H1 (cell line): Measurements from ENCODE around the gene JUP. TPM values are rescaled to one million over a fixed set of nuclear protein-coding genes. Genes with fewer than 3 reads are reported as not detected.

Experiments used
- CTCF ChIA-PET: fragments of 300-600 bp; sonication (Branson Sonifier 250); formaldehyde crosslinking; loops from one replicate; lab custom pipeline; 2021; ENCODE audit not compliant: partially characterized antibody; lab: Charles Lee
- POLR2A ChIA-PET: fragments of 300-600 bp; sonication (Branson Sonifier 250); formaldehyde crosslinking; loops from one replicate; lab custom pipeline; 2021; ENCODE audit warnings: inconsistent platforms; ENCODE audit not compliant: partially characterized antibody; lab: Charles Lee
- DNase-seq, 2 experiments: peaks; one replicate each; pipeline versions ENCODE4 v3.0.0 to v3.0.0-alpha.2; 2010 to 2022; ENCODE audit warnings: low spot score in 2 of 2, low read depth in 1 of 2, mixed read lengths in 1 of 2
- FAIRE-seq: peaks from 2 replicates; lab custom pipeline; 2011; peaks lifted over from hg19 to GRCh38; lab: Jason Lieb, UNC
- H2AFZ ChIP-seq: 2 replicates; pipeline ENCODE4 v1.8.1; 2012; ENCODE audit warnings: low read length, inconsistent platforms
- H2AK5ac ChIP-seq: 2 replicates; pipeline ENCODE4 v1.6.1; 2013; ENCODE audit warnings: low read depth, low read length
- H2BK120ac ChIP-seq: replicated peaks from 2 replicates; pipeline ENCODE3; 2013; ENCODE audit warnings: low read depth, low read length, inconsistent platforms
- H2BK12ac ChIP-seq: 2 replicates; pipeline ENCODE4 v1.6.1; 2013; ENCODE audit warnings: low read depth, low read length
- H2BK15ac ChIP-seq: 2 replicates; pipeline ENCODE4 v1.6.1; 2013; ENCODE audit warnings: low read length
- H2BK20ac ChIP-seq: 2 replicates; pipeline ENCODE4 v1.6.1; 2013; ENCODE audit warnings: low read length
- H2BK5ac ChIP-seq: 2 replicates; pipeline ENCODE4 v1.6.1; 2013; ENCODE audit warnings: low read depth, low read length
- H3K14ac ChIP-seq: 2 replicates; pipeline ENCODE4 v1.6.1; 2013; ENCODE audit warnings: inconsistent platforms; ENCODE audit not compliant: insufficient read length
- H3K18ac ChIP-seq: 2 replicates; pipeline ENCODE4 v1.6.1; 2013; ENCODE audit warnings: low read length; ENCODE audit errors: extremely low read depth
- H3K23ac ChIP-seq: 2 replicates; pipeline ENCODE4 v1.6.1; 2013; ENCODE audit warnings: inconsistent platforms; ENCODE audit not compliant: insufficient read length
- H3K23me2 ChIP-seq: 2 replicates; pipeline ENCODE4 v1.6.1; 2013; ENCODE audit warnings: low read depth, low read length
- H3K27ac ChIP-seq: 2 replicates; pipeline ENCODE4 v1.6.1; 2011; ENCODE audit warnings: low read depth, low read length, inconsistent platforms
- H3K27me3 ChIP-seq, 4 experiments: replicated peaks in 1 of 4; 1 replicate in 1 of 4; 2 replicates in 3 of 4; pipeline versions ENCODE4 v1.6.1 to v1.8.1; 2011 to 2013; ENCODE audit warnings: low read length in 3 of 4, mild to moderate bottlenecking in 3 of 4, inconsistent platforms in 2 of 4, mixed read lengths in 2 of 4, moderate library complexity in 1 of 4; ENCODE audit not compliant: control insufficient read depth in 3 of 4, insufficient read depth in 3 of 4; ENCODE audit errors: extremely low read depth in 1 of 4
- H3K36me3 ChIP-seq, 4 experiments: 2 replicates each; pipeline versions ENCODE4 v1.6.1 to v1.8.1; 2011 to 2013; ENCODE audit warnings: mild to moderate bottlenecking in 4 of 4, low read length in 3 of 4, moderate library complexity in 2 of 4, control low read depth in 1 of 4, inconsistent platforms in 1 of 4; ENCODE audit not compliant: insufficient read depth in 4 of 4, control insufficient read depth in 2 of 4
- H3K4ac ChIP-seq: replicated peaks from 2 replicates; pipeline ENCODE3; 2013; ENCODE audit warnings: low read length, low read depth, mixed read lengths, inconsistent platforms; ENCODE audit not compliant: insufficient read length
- H3K4me1 ChIP-seq, 4 experiments: replicated peaks in 1 of 4; 1 replicate in 1 of 4; 2 replicates in 3 of 4; pipeline versions ENCODE4 v1.6.1 to v1.8.1; 2011 to 2013; ENCODE audit warnings: low read length in 3 of 4, inconsistent platforms in 2 of 4, mixed read lengths in 1 of 4; ENCODE audit not compliant: insufficient read depth in 4 of 4, control insufficient read depth in 3 of 4
- H3K4me2 ChIP-seq, 2 experiments: 2 replicates each; pipeline versions ENCODE4 v1.6.1 to v1.8.1; 2011 to 2013; ENCODE audit warnings: low read depth in 2 of 2, low read length in 2 of 2, control low read depth in 1 of 2, inconsistent platforms in 1 of 2, mild to moderate bottlenecking in 1 of 2; ENCODE audit not compliant: insufficient read depth in 1 of 2
- H3K4me3 ChIP-seq, 4 experiments: fragments of 200-600, 300-600 bp in 1 of 4; sonication (generic), shearing (Covaris generic), sonication (Bioruptor Twin) in 1 of 4; 2 replicates each; pipeline versions ENCODE4 v1.5.1 to v1.8.1; 2011 to 2016; ENCODE audit warnings: low read length in 4 of 4, low read depth in 3 of 4, control low read depth in 2 of 4, inconsistent platforms in 2 of 4, mild to moderate bottlenecking in 2 of 4, mixed read lengths in 1 of 4, moderate library complexity in 1 of 4; ENCODE audit not compliant: insufficient read depth in 2 of 4; ENCODE audit errors: extremely low read depth in 1 of 4
- H3K56ac ChIP-seq: replicated peaks from 2 replicates; pipeline ENCODE3; 2013; ENCODE audit warnings: low read depth, mild to moderate bottlenecking, mixed read lengths, low read length, inconsistent platforms; ENCODE audit not compliant: insufficient read length
- H3K79me1 ChIP-seq: 2 replicates; pipeline ENCODE4 v1.6.1; 2013; ENCODE audit warnings: low read depth, low read length, control low read depth
- H3K79me2 ChIP-seq, 2 experiments: 2 replicates each; pipeline versions ENCODE4 v1.6.1 to v1.8.1; 2012 to 2013; ENCODE audit warnings: low read length in 2 of 2, mild to moderate bottlenecking in 2 of 2, inconsistent platforms in 1 of 2; ENCODE audit not compliant: insufficient read depth in 2 of 2, control insufficient read depth in 1 of 2
- H3K9ac ChIP-seq, 4 experiments: replicated peaks in 1 of 4; 1 replicate in 1 of 4; 2 replicates in 3 of 4; pipeline versions ENCODE4 v1.6.1 to v1.8.1; 2011 to 2013; ENCODE audit warnings: low read depth in 3 of 4, low read length in 3 of 4, control low read depth in 2 of 4, mild to moderate bottlenecking in 2 of 4, moderate library complexity in 2 of 4, inconsistent platforms in 1 of 4; ENCODE audit errors: extremely low read depth in 1 of 4
- H3K9me3 ChIP-seq, 2 experiments: 2 replicates each; pipeline versions ENCODE4 v1.6.1 to v1.8.1; 2012 to 2013; ENCODE audit warnings: mild to moderate bottlenecking in 2 of 2, moderate library complexity in 2 of 2, control low read depth in 1 of 2, inconsistent platforms in 1 of 2, low read depth in 1 of 2, low read length in 1 of 2, mixed read lengths in 1 of 2; ENCODE audit not compliant: insufficient read depth in 2 of 2
- H4K20me1 ChIP-seq, 2 experiments: replicated peaks in 1 of 2; 2 replicates each; pipeline versions ENCODE3 to v1.8.1; 2011 to 2013; ENCODE audit warnings: inconsistent platforms in 2 of 2, low read length in 2 of 2, mild to moderate bottlenecking in 1 of 2; ENCODE audit not compliant: insufficient read depth in 2 of 2, control insufficient read depth in 1 of 2
- H4K5ac ChIP-seq: 2 replicates; pipeline ENCODE4 v1.6.1; 2013; ENCODE audit warnings: low read length, low read depth, mixed read lengths, inconsistent platforms; ENCODE audit not compliant: insufficient read length
- H4K8ac ChIP-seq: 2 replicates; pipeline ENCODE4 v1.8.0; 2013; ENCODE audit warnings: mild to moderate bottlenecking, moderate library complexity, low read length, inconsistent platforms; ENCODE audit not compliant: insufficient read depth; ENCODE audit errors: extremely low read depth
- H4K91ac ChIP-seq: replicated peaks from 2 replicates; pipeline ENCODE3; 2013; ENCODE audit warnings: low read length, mixed read lengths, inconsistent platforms; ENCODE audit not compliant: insufficient read length
- POLR2A ChIP-seq, 2 experiments: IDR thresholded peaks; 1 replicate in 1 of 2; 2 replicates in 1 of 2; pipeline ENCODE4 v1.6.1; 2011; ENCODE audit warnings: low read depth in 2 of 2, low read length in 2 of 2, mild to moderate bottlenecking in 2 of 2; ENCODE audit errors: control extremely low read depth in 1 of 2
- POU5F1 ChIP-seq: IDR thresholded peaks from 2 replicates; pipeline ENCODE4 v1.6.1; 2011; ENCODE audit warnings: low read depth, mild to moderate bottlenecking, low read length, moderate library complexity
- RAD21 ChIP-seq, 2 experiments: IDR thresholded peaks in 1 of 2; conservative IDR thresholded peaks in 1 of 2; 2 replicates each; pipeline ENCODE4 v1.6.1; 2011; ENCODE audit warnings: low read depth in 2 of 2, low read length in 2 of 2, improper control_type of control experiment in 1 of 2, inconsistent platforms in 1 of 2, mild to moderate bottlenecking in 1 of 2, moderate library complexity in 1 of 2
- ZNF274 ChIP-seq: IDR thresholded peaks from 2 replicates; pipeline ENCODE4 v1.7.0; 2012; ENCODE audit warnings: low read length, borderline replicate concordance; ENCODE audit errors: extremely low read depth
- WGBS, 2 experiments: shearing (Covaris generic) in 1 of 2; methylation state at CpG; one replicate each; pipeline versions ENCODE4 v1.1.6 to v1.1.7; 2013 to 2015; ENCODE audit warnings: low lambda C conversion rate in 2 of 2, mixed read lengths in 2 of 2, inconsistent platforms in 1 of 2, low coverage in 1 of 2, missing lambda C conversion rate in 1 of 2; ENCODE audit not compliant: insufficient replicate concordance in 2 of 2, insufficient coverage in 1 of 2, insufficient read length in 1 of 2; ENCODE audit errors: extremely low coverage in 1 of 2, missing lambda C conversion rate in 1 of 2; 5-methylcytosine and 5-hydroxymethylcytosine counted together
- polyA plus RNA-seq, 7 experiments: library from polyadenylated mRNA; depleted of rRNA in 3 of 7; stranded (reverse) in 5 of 7; unstranded in 2 of 7; fragments of >200 nt in 5 of 7; fragments of 200-250 nt in 2 of 7; gene quantifications; 1 replicate in 5 of 7; 2 replicates in 1 of 7; 4 replicates in 1 of 7; pipeline versions ENCODE4 v1.2.1 to v1.2.3, GENCODE V29; 2011 to 2013; ENCODE audit warnings: missing spikeins in 2 of 7, mixed read lengths in 2 of 7
- total RNA-seq: library from RNA; stranded (reverse); fragmentation: NEBNext Ultra II Directional; extraction: Animal tissue kit (Norgen Biotek cat#: 25700); gene quantifications from 2 replicates; pipeline ENCODE4 v1.2.1, GENCODE V29; 2021
- TF ChIP-seq, protein P1 (sequence below): IDR thresholded peaks from 2 replicates; pipeline ENCODE4 v1.6.1; 2012; ENCODE audit warnings: low read length, inconsistent platforms
- TF ChIP-seq, protein P2 (sequence below): IDR thresholded peaks from 2 replicates; pipeline ENCODE4 v1.6.1; 2012; ENCODE audit warnings: inconsistent platforms

JUP gene
- total and polyA plus RNA-seq, 2 of the 8 experiments (the other 6 are each of a cell fraction or from before 2014, with no cell fraction given) = 62.8 to 102 TPM

DNA sequence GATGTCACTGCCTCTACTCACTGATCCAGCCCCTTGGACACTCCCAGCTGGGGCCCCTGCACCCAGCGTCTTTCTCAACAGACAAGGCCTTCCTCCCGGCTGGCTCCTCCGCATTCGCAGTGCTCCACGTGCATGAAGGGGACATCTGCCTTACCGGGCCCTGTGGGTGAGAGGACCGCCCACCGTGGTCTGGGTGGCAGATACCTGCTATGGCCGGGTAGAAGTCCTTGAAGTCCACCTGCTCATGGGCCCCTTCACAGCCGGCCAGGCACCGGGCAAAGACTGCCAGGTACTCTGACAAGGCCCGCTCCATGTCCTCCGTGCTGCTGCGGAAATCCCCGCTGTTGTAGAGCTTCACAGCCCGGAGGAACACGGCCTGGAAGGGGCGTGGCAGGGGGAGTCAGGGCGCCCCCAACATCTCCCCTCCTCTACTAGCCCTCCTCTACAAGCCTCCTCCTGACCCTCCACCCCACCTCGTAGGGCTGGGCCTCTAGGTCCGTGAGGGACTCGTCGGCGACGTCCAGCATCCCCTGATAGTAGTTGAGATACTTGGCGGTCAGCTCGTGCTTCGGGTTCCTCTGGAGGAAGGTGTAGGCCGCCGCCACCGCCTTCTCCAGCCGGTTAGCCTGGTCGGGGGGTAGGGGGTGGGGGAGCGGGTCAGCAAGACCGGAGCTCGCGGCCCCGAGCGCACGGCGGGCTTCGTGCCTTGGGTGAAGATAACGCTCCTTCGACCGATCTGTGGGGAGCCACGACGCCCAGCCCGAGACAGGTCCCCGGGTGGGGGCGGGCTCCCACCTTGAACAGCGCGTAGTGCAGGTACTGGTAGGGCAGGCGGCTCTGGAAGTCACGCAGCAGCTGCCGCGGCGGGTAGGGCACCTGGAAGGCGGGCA is 24.4 kb upstream of the JUP start:
- no peak for DNase-seq
- WGBS, 2 experiments = 48% methylated on average over 27 of the region's 58 CpGs; no CpG with 5 or more reads in 1 of the 2 experiments
- FAIRE-seq = no peak
- H3K4me1 ChIP-seq = peaks cover 0 to 23% (median 7%) of the 10 kb centered on the region in 4 experiments; a peak in 6 of 7 replicates
- no peak overlapping the region for H2BK20ac ChIP-seq
- peaks cover 0 to 28% of the 10 kb centered on the region in 2 experiments; a peak in 2 of 4 replicates for H3K79me2 ChIP-seq
- peak overlapping the region in 3 of 4 experiments; percentile 66 to 72 (median 68); a peak in 5 of 7 replicates for H3K9ac ChIP-seq
- H2BK12ac ChIP-seq = peak overlapping the region; percentile 84; the same call in 1 of the 2 replicates
- peak overlapping the region; percentile 93 for H3K18ac ChIP-seq
- H4K91ac ChIP-seq = peak overlapping the region; percentile 27
- no peak overlapping the region for H3K14ac ChIP-seq
- no peak overlapping the region for H2BK120ac ChIP-seq
- peaks cover 0 to 4% of the 10 kb centered on the region in 2 experiments; a peak in 1 of 4 replicates for H3K9me3 ChIP-seq
- no peak overlapping the region for H3K56ac ChIP-seq
- no peak overlapping the region for H3K23ac ChIP-seq
- H3K27ac ChIP-seq = no peak overlapping the region
- peaks cover 16% of the 10 kb centered on the region for H3K79me1 ChIP-seq
- H2AFZ ChIP-seq = no peak overlapping the region
- ChIA-PET CTCF (interaction anchor here (0.7 to 4.8 kb wide), 29 partner anchors 10 to 213 kb away, joined by 3 to 46 read pairs (median 5); partner anchors contain the start of genes JUP and KLHL11), POLR2A (interaction anchor here (0.7 to 4.2 kb wide), 17 partner anchors 10 to 132 kb away, joined by 3 to 40 read pairs (median 5); partner anchors contain the start of genes EIF1, HAP1 and JUP)
- H4K20me1 ChIP-seq = peaks cover 0 to 11% of the 10 kb centered on the region in 2 experiments
- no peak overlapping the region for H3K4ac ChIP-seq
- H4K5ac ChIP-seq = no peak overlapping the region
- H3K27me3 ChIP-seq = peaks cover 0 to 6% (median 3%) of the 10 kb centered on the region in 4 experiments; a peak in 4 of 7 replicates
- no peaks in the 10 kb centered on the region; a peak in 1 of 8 replicates for H3K36me3 ChIP-seq
- H3K4me2 ChIP-seq = peak overlapping the region; percentile 94 to 95
- peak overlapping the region; percentile 23; the same call in 1 of the 2 replicates for H4K8ac ChIP-seq
- peaks cover 21% of the 10 kb centered on the region for H3K23me2 ChIP-seq
- TF ChIP-seq POLR2A (IDR thresholded peaks at IDR 0.05; ENCODE audit: control extremely low read depth in 1 of 2, low read depth in 2 of 2, low read length in 2 of 2) (no peak), ZNF274 (no peak), RAD21 (IDR thresholded peaks at IDR 0.05 in 1 of 2, conservative IDR thresholded peaks at IDR 0.05 in 1 of 2; ENCODE audit: low read depth in 2 of 2, low read length in 2 of 2) (no peak), POU5F1 (no peak)
- TF ChIP-seq, protein P1, sequence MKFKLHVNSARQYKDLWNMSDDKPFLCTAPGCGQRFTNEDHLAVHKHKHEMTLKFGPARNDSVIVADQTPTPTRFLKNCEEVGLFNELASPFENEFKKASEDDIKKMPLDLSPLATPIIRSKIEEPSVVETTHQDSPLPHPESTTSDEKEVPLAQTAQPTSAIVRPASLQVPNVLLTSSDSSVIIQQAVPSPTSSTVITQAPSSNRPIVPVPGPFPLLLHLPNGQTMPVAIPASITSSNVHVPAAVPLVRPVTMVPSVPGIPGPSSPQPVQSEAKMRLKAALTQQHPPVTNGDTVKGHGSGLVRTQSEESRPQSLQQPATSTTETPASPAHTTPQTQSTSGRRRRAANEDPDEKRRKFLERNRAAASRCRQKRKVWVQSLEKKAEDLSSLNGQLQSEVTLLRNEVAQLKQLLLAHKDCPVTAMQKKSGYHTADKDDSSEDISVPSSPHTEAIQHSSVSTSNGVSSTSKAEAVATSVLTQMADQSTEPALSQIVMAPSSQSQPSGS = no peak
- TF ChIP-seq, protein P2, sequence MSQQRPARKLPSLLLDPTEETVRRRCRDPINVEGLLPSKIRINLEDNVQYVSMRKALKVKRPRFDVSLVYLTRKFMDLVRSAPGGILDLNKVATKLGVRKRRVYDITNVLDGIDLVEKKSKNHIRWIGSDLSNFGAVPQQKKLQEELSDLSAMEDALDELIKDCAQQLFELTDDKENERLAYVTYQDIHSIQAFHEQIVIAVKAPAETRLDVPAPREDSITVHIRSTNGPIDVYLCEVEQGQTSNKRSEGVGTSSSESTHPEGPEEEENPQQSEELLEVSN = peak; percentile 55; the same call in 1 of the 2 replicates
- 0 out of 2 replicates have a peak overlapping the region, but pooled peaks have one; percentile 91 for H2BK5ac ChIP-seq
- H2BK15ac ChIP-seq = peak overlapping the region; percentile 81
- H2AK5ac ChIP-seq = no peak overlapping the region
- H3K4me3 ChIP-seq = peak overlapping the region; percentile 70 to 94 (median 81)
